ENCODE data around the gene CDC42SE2. TPM values are rescaled to one million over a fixed set of nuclear protein-coding genes. Genes with fewer than 3 reads are reported as not detected.

CDC42SE2 gene
- total RNA-seq, 1 donor from 2014 or later: 24.1 TPM

GRCh38 chr5:131353991-131354390 lies 90.1 kb downstream of the CDC42SE2 start:
- H3K36me3 Mint-ChIP-seq (ENCODE audit: low read depth): no peaks in the 10 kb centered on the region
- no peak overlapping the region for H3K27ac Mint-ChIP-seq (ENCODE audit: unreplicated experiment)
- DNase-seq (ENCODE audit: low read depth, low spot score): no peak
- no peak overlapping the region for H3K4me3 Mint-ChIP-seq
- TF ChIP-seq CTCF (conservative IDR thresholded peaks at IDR 0.05): no peak
- H3K9me3 Mint-ChIP-seq: no peaks in the 10 kb centered on the region
- H3K4me1 Mint-ChIP-seq: no peaks in the 10 kb centered on the region
- no peaks in the 10 kb centered on the region for H3K27me3 Mint-ChIP-seq (ENCODE audit: low read depth)

DNA sequence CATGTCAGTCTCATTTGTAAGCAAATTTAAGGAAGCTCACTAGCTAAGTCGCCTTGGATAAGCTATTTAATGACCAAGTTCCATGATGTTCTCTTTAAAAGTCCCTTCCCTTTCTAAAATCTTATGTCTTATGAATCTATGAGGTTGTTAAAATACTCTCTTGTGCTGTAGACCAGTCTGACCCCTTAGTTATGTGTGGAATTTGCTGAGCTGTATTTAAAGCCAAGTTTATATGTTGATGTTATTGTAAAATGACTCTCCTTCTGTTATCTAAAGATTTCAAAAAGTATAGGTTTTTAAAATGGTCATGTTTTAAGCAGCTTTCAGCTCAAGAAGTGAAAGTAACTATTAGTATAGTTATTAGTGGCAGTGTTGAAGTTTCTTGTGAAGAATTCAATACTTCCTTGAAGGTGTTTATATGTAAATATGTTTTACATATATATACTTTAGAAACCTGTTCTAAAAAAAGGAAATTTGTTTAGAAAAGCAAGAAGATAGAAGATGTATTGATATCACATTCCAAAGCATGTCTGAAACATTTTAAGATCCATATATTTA lies 92.2 kb downstream of the CDC42SE2 start:
- DNase-seq (ENCODE audit: low read depth, low spot score): no peak
- Mint-ChIP-seq H3K9me3 (no peaks in the 10 kb centered on the region), H3K4me1 (no peaks in the 10 kb centered on the region), H3K36me3 (ENCODE audit: low read depth) (no peaks in the 10 kb centered on the region), H3K4me3 (no peak overlapping the region), H3K27ac (ENCODE audit: unreplicated experiment) (no peak overlapping the region), H3K27me3 (ENCODE audit: low read depth) (no peaks in the 10 kb centered on the region)
- no peak for TF ChIP-seq CTCF (conservative IDR thresholded peaks at IDR 0.05)

GRCh38 chr5:131356619-131357018 lies 92.8 kb downstream of the CDC42SE2 start:
- DNase-seq (ENCODE audit: low read depth, low spot score): no peak
- Mint-ChIP-seq H3K4me3 (no peak overlapping the region), H3K36me3 (ENCODE audit: low read depth) (no peaks in the 10 kb centered on the region), H3K4me1 (no peaks in the 10 kb centered on the region), H3K9me3 (no peaks in the 10 kb centered on the region), H3K27ac (ENCODE audit: unreplicated experiment) (no peak overlapping the region), H3K27me3 (ENCODE audit: low read depth) (no peaks in the 10 kb centered on the region)
- TF ChIP-seq CTCF (conservative IDR thresholded peaks at IDR 0.05): no peak

DNA sequence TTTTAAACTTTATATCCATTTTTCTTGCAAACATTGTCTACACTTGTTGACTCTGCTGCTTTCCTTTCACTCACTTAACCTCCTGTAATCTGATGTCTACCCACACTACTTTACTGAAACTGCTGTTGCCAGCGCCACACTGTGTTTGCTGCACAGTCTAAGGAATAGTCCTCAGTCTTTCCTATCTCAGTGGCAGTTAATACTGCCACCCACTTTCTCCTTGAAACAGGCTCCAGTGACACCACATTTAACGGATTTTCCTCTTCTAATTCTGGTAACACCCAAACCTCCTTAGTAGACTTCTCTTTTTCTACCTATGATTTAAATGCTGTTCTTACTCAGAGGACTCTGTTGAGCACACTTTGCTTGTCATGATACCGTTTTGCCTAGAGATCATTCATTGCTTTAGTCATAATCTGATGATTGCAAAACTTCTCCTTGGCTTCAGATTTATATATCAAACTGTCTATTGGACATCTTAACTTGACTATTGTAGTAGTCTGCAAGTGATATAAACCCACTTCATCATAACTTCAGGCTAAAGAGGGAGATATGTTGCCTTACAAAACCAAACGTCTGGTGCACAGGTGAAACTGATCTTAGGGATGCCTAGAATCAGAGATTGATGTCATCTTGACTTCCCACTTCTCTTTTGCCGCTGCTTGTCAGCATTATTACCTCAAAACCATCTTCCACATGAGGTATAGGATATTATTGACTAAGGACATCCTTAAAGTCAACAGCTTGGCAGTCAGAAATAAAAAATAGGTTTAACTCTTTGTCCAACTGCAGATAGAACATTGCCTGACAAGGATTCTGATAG lies 94.1 kb downstream of the CDC42SE2 start:
- no peak for DNase-seq (ENCODE audit: low read depth, low spot score)
- Mint-ChIP-seq H3K27ac (ENCODE audit: unreplicated experiment) (no peak overlapping the region), H3K9me3 (no peaks in the 10 kb centered on the region), H3K36me3 (ENCODE audit: low read depth) (no peaks in the 10 kb centered on the region), H3K4me1 (no peaks in the 10 kb centered on the region), H3K27me3 (ENCODE audit: low read depth) (no peaks in the 10 kb centered on the region), H3K4me3 (no peak overlapping the region)
- no peak for TF ChIP-seq CTCF (conservative IDR thresholded peaks at IDR 0.05)

- no peaks in the 10 kb centered on the region for H3K27me3 Mint-ChIP-seq (ENCODE audit: low read depth)
- no peak overlapping the region for H3K27ac Mint-ChIP-seq (ENCODE audit: unreplicated experiment)
- no peaks in the 10 kb centered on the region for H3K4me1 Mint-ChIP-seq
- H3K9me3 Mint-ChIP-seq: no peaks in the 10 kb centered on the region
- no peak for DNase-seq (ENCODE audit: low read depth, low spot score)
- H3K36me3 Mint-ChIP-seq (ENCODE audit: low read depth): peaks cover 11% of the 10 kb centered on the region
- TF ChIP-seq CTCF (conservative IDR thresholded peaks at IDR 0.05): no peak
- no peak overlapping the region for H3K4me3 Mint-ChIP-seq
Observed at GRCh38 chr5:131361677-131362315, 97.9 kb downstream of the CDC42SE2 start.
